HG02588 (cell line): ENCODE measurements around the gene STPG4.

ENCODE experiments used
- ATAC-seq: cut with Tn5 transposase; IDR thresholded peaks from one replicate; pipeline ENCODE4 v1.9.1; 2021; ENCODE audit warnings: mild to moderate bottlenecking, moderate library complexity; ENCODE audit not compliant: unreplicated experiment

Gene STPG4

DNA sequence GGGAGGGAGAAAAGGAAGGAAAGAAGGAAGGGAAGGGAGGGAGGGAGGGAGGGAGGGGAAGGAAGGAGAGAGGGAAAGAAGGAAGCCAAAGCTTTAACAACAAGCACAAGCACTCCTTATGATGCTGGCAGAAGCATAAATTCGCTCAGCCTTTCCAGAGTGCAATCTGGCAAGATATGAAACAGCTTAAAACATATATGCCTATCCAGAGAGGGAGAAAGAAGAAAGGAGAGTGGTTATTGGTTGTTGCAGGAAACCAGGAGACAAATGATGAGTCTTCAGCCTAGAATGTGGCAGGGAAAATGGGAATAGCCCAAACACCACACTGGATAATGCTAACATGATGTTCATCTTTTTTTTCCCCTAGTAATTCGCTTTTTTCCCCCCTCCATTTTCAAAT lies 64.0 kb downstream of the STPG4 start:
- no peak for ATAC-seq

DNA sequence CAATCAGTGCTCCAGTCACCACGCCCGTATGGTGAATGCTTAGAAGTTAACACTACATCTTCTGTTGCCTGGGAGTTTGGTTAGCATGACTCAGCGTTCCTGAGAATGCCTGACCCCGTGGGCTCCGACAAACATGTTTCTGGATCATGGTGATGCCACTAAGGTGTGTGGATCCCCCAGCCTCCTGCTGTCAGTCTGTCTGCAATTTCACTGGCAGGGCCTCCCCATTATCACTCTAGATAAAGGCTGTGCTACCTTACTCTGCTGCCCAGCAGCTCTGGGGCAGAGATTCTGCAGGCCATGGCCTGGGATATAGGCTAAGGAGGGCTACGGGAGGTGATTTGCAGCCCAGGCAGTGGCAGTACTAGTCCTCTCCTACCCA lies 66.0 kb downstream of the STPG4 start:
- no peak for ATAC-seq

DNA sequence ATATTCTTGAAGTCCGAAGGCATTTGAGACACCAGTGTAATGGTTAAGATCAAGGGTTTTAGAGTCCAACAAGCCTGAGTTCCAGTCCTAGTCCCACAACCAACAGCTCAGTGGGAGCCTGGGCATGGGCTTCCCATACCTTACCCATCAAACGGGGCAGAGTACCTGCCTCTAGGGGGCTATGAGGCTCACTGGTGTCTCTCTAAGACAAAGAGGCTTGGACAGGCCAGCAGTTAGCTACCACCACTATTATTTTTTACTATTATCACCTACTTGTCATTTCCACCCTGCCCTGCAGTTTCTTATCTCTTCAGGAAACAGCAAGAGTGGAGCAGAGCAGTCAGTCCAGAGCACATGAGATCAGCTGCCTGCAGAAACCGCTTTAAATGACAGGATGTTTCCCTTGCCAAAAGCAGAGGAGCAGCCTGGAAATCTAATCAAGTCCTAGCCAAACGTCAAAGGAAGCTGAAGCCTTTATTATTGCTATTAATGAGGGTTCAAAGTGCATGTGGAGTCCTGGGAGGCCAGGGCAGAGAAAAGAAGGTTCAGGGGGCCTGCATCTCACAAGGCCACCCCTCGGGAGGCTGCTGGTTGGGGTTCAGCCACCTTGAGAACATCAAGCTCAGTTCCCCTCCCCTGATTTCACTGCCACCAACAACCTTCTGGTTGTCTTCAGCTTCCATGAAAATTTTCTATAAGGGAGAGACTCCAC lies 66.6 kb downstream of the STPG4 start:
- no peak for ATAC-seq

DNA sequence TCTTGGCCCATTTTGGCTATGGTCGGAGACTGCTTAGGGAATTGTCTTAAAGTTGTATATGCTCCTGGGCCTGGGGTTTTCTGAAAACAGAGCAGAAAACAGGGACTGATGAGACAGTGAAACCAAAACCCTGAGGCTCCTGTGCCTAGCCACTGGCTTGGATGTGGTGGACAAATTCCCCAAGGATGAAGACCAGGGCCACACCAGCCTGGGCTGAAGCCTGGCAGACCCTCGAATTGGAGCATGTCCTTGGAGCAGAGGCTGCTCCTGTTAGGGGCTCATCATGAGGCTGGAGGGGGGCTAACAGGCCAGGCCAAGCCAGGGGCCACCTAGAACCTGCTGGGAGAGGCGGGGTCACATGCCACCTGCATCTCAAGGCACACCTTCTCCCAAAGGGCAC lies 68.1 kb downstream of the STPG4 start:
- no peak for ATAC-seq

DNA sequence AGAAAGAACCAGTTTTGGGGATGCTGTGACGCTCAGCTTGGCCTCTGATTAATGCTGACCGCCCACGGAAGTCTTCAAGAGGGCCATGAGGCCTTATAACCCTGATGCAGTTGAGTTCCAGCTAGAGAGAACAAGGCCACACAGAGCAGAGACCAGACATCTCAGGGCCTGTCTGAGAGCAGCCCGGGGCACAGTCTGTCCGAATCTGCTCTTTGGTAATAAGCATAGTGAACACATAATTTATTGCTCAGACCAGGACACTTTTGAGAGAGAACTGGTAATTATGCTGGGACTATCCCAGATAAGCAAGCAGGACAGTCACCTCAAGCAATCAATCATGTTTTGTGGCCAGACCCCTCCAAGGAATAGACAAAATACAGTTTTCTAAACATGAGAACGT lies 68.5 kb downstream of the STPG4 start:
- ATAC-seq: no peak

DNA sequence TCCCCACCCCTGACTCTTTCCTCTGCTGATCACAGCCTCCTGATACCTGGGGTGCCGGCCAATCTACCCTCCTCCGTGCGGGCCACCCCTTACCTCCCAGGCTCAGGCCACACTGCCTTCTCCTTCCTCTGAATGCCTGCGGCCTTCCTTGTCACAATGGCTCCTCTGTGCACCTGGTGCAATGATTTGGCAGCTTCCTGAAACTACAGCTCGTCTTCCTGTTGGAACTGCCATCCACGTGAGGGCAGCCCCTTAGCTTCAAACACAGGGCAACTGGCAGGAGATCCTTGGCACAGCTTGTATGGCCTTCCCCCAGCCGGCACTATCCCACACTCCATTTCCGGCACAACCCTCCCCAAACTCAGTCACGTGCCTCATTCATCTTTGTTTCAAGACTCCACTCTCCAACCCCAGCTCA lies 69.0 kb downstream of the STPG4 start:
- ATAC-seq: no peak

DNA sequence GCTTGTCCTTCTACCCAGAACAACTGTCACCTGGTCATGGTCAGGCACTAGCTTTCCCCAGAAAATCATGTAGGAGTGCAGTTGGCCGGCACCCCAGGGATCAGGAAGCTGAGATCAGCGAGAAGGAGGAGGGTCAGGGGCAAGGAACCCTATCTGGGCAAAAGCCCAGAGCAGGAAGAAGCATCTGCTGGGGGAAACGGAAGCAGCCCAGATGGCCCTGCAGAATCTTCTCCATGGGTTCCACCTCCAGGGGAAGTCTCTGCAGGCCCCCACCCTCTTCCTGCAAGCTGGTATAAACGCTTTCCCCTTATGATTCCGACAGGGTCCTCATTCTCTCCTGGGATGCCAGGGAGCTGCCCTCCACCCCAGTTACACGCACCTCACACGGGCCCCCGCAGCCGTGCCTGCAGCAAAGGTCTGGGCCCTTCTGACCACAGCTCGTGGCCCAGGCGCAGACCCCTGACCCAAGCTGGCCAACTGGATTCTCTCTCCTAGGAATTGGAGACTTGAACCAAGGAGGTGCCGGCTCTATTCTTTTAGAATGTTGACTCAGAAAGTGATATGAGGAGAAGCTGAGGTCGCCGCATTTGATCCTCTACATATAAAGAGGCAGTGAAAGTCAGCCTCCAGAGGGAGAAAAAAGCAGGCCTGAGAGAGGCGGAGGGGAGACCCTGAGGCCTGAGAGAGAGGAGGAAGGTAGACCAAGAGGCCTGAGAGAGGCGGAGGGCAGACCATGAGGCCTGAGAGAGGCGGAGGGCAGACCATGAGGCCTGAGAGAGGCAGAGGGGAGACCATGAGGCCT lies 71.0 kb downstream of the STPG4 start:
- no peak for ATAC-seq

DNA sequence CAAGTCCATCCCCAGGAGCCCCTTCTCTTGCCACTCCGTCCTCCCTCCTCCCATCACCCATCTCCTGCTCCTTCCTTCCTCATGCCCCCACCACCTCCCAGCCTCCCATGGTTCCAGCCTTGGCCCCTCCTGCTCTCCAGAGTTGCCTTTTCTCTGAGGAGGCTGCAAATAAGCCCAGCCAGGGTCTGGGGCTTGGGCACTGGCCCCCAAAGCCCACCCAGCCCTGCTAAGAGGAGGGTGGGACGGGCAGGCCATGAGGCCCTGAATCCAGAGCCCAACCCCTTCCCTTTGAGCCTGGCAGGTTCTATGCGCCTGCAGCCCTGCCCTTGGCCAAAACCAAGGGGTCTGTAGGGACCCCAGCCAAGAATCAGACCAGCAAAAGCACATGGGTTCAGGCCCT lies 71.6 kb downstream of the STPG4 start:
- ATAC-seq: no peak

DNA sequence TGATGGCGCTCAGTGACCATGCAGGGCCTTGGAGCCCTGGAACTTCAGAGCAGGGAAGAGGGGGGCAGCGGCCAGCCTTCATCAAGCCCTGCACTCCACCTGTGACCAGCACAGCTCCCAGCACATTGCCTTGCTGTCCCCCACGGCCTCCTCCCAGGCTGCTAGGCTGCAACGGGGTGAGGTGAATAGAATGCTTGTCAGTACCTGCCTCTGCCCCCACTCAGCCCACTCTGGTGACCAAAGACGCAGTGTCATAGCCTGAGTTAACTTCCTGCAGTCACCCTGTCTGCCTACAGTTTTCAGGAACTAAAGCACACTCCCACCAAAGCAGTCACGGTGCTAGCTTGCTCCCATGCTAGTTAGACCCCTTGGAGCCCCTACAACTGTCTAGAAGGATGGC lies 72.1 kb downstream of the STPG4 start:
- ATAC-seq: no peak

DNA sequence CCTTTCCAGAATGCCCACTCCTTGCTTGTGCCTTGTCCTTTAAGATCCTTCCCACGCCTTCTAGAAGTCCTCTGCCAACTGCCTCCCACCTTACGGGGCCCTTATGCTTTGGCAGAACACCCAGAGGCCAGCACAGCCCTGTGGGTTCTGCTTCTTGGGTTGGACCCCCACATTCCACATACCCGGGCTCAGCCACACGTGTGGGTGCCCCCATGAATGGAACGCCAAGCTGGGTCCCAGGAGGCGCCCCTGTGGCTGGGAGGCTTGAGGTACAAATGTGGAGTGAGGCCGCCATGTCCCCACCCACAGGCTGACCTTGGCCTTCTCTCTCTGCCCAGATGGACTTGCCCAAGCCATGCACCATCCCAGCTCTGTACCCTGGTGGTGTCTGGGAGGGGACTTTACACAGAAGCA lies 74.2 kb downstream of the STPG4 start:
- ATAC-seq: no peak

DNA sequence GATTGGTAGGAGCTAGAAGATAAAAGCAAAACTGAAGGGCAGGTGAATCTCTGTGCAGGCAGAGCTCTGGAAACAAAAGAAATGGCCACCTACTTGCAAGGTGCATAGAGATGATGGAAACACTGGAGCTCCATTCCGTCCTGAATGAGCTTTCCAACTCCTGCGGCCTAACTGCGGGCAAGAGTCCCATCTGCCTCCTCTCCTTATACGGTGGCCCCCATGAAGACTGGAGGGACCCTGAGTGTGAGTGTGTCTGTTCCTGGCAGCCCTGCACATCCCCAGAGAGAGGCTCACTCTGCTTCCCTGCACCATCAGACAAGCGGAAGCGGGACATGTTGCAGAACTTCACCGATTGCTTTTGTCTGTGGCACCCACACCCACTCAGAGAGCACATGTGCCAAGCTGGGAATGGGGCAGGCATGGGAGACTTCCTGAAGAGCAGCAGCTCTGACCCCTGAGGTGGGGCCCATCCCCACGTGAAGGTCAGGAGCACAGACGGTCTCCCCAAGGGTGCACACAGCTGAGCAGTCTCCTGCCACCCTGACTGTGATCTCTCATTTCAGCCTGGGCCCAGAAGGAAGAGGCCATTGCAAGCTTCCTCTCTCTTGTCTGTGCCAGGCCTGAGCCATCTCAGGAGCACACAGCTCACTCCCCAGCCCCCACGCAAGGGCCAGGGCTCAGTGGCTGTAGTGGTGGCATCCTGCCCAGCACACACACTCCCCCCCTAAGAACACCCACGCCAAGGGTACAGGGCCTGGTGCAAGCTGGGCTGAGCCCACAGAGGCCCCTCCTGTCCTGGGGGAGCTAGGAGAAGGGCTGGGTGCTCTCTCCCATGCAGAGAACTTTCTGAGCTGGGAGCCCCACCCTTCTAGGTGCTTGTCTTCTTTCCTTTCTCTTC lies 75.3 kb downstream of the STPG4 start:
- no peak for ATAC-seq

DNA sequence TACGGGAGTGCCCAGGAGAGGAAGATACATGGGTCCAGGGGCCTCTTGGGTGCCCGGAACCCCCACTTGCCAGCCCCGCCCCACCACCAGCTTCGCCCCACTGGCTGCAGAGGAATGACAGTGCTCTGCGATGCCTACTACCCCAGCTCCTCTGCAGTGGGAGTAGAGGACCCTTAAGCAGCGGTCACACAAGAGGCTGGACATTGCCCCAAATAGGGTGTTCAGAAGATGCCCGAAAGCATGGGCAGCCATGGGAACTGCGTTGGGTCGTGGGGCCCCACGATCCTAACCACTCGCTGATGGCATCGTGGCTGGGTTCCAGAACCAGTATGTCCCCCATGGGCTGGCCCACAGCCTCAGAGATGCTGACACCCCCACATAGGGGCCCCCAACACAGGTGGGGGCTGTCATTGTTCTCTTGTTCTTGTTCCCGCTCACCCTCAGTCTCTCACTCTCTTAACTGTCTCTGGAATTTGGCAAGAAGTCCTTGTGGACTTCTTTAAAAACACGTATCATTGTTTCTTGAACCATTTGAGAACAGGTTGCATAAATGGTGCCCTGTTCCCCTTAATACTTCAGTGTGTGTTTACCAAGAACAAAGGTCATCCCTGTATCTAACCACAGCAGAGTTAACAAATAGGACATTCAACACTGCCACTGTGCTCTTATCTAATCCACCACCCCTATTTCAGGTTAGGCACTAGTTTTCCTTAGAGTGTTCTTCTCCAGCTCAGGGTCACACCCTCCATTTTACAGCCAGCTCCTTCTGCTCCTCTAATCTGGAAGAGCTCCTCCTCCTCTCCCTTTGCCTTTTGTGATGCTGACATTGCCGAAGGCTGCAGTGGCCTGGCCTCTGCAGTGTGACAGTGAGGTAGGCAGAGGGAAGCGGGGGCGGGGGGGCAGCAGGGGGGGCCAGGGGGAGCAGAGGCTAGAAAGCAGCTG lies 76.3 kb downstream of the STPG4 start:
- ATAC-seq: no peak

DNA sequence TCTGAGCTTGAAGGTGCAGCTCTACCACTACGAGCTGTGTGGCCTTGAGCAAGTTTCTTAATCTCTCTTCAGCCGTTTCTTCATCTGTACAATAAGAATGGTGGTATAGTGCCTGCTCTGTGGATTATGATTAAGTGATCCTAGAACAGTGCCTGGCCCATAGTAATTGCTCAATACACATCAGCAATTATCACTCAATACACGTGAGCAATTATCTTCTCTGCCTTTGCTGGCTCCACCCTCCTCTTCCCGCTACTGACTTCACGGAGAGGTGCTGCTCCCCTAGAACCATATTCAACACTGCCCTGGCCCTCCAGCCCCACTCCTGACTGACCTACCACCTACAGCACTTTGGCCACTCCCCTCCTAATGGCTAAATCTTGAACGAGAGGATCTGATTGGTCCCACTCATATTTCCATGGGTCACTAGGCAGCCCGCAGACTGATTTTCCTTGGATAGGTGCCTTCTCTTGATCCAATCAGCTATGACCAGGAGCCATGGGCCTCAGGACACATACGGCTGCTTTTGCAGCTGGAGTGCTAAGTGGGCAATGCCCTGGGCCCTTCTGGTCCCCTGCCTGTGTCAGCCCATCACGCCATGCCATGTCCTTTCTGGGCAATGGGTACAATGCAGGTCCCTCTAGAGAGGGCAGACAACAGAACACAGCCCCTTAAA lies 77.5 kb downstream of the STPG4 start:
- no peak for ATAC-seq

DNA sequence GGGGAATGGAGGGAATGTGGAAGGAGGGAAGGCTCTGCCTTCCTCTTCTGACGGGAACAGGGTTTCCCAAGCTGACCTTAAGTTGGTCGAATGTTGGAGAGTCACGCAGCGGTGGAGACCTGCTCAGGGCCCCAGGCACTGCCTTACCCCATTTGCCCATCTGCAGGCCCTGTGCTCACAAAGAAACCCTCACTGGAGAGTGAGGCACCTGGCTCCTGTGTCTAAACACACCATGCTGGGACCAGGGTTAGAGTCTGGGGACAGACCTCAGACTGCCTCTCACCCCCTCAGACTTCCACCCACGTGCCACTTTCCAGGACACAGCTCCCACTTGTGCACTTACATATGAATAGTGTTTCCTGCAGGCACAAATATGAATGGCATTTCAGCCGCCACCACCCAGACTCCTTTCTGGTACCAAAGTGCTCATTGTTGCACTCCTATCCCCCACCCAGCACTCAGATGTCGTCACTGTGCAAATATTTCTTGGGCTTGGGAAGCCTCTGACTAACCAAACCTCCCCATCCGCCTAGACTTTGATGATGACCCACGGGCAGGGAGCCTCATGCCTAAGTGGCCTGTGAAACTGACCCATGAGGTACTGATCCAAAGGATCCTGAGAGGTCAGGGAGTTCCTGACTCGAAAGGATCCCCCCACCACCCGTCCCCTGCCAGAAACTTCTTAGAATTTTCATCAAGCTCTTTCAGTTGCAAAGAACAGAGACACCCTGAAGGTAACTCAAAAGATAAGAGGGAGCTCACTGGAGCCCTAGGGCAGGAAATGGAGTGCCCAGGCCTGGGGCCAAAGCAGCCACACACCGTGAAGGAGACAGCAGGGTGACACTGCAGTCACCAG lies 78.3 kb downstream of the STPG4 start:
- ATAC-seq: no peak

DNA sequence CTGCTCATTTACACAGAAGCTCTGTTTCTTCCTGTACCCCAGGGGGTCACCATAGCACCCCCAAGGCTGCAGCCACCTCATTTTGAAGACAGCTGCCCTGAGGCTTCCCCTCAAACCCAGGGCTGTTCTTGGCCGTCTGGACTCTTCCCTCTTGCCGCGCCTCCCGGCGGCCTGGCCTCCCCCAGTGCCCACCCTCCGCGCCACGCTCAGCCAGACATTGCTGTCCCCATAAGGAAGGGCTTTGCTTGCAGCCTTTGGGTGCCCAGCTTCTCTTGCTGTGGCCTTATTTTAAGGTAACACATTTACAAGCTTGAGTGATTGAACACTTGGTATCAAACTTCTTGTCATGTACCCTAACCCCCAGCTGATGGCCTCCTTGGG lies 79.0 kb downstream of the STPG4 start:
- no peak for ATAC-seq

DNA sequence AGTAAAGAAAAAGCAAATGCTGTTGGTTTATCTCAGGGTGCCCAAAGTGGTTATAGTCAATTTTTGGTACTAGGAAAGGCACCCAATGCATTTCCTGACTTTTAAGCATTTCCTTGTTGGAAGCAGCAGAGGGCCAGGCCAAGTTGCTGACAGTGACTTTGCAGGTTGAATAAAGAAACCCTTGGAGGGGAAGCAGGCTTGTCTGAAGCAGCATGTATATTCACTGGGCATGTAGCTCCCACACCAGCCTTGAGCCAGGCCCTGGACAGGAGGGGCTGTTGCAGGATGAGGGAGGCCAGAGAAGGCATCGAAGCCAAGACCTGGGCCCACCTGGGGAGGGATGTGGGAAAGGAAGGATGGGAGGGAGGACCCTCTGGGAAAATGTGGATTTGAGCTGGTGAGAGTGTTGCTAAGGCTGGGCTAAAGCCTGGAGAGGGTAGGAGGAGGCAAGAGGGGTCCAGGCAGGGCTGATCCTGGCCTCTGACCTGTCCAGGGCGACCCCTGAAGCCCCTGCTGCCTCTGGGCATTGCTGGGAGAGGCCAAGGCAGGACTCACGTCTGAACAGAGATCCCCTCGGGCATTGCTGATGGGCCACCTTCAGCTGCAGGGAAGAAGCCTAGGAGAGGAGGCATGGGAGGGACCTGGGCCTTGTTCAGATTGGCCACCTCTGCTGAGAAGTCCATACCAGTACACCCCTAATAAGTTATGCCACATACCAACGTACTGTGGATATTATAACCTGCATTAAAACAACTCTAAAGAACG lies 79.6 kb downstream of the STPG4 start:
- ATAC-seq: no peak

DNA sequence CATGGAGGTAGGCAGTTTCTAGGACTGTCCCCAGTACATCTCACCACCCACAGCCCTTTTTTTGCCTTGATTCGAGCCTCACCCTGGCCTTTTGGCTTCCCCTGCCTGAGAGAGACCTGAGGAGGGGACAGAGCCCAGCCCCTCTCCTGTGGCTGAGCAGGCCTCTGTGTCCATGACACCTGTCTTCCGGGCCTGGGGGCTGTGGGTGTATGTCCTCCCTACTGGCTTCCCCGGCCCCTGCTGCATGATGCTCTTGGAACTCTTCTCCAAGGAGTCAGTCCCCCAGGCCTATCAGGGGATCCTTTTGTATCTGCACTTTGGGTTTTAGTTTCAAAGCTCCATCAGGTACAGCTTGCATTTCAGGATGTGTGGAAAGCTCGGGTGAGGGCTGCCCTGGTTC lies 80.4 kb downstream of the STPG4 start:
- ATAC-seq: no peak

DNA sequence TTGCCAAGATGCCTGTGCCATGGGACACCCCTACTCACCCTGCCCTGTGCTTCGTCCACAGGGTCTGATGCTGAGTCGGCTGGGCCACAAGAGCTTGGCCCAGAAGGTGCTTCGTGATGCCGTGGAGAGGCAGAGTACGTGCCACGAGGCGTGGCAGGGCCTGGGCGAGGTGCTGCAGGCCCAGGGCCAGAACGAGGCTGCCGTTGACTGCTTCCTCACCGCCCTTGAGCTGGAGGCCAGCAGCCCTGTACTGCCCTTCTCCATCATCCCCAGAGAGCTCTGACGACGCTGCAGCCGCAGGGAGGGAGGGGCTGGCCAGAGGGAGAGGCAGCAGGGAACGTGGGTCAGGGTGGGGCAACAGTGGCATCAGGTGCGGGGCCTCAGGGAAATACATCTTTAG lies 81.5 kb downstream of the STPG4 start:
- ATAC-seq: no peak
